Endothelial cell (in vitro differentiated cells): Measurements from ENCODE around the gene PLCB1. TPM values are rescaled to one million over a fixed set of nuclear protein-coding genes. Genes with fewer than 3 reads are reported as not detected.
"Not testable (repeated sequence)": the region's sequence is repeated elsewhere in the genome, so short reads cannot be mapped to it uniquely, and the experiment has no call there.

ENCODE experiments used
- DNase-seq: peaks from one replicate; pipeline ENCODE4 v3.0.0; 2021; ENCODE audit warnings: low spot score
- H3K27ac Mint-ChIP-seq: one replicate; pipeline ENCODE4 v1.8.0; 2021; ENCODE audit warnings: mixed read lengths, inconsistent platforms; ENCODE audit not compliant: unreplicated experiment
- H3K27me3 Mint-ChIP-seq: one replicate; pipeline ENCODE4 v1.8.0; 2021; ENCODE audit warnings: mild to moderate bottlenecking, moderate library complexity, mixed read lengths, inconsistent platforms; ENCODE audit not compliant: unreplicated experiment
- H3K36me3 Mint-ChIP-seq: one replicate; pipeline ENCODE4 v1.8.0; 2021; ENCODE audit warnings: mild to moderate bottlenecking, low read depth, mixed read lengths, inconsistent platforms; ENCODE audit not compliant: unreplicated experiment
- H3K4me1 Mint-ChIP-seq: one replicate; pipeline ENCODE4 v1.8.0; 2021; ENCODE audit warnings: mild to moderate bottlenecking, mixed read lengths, inconsistent platforms; ENCODE audit not compliant: unreplicated experiment
- H3K4me3 Mint-ChIP-seq: one replicate; pipeline ENCODE4 v1.8.0; 2021; ENCODE audit warnings: mild to moderate bottlenecking, mixed read lengths, inconsistent platforms; ENCODE audit not compliant: unreplicated experiment
- H3K9me3 Mint-ChIP-seq: one replicate; pipeline ENCODE4 v1.8.0; 2021; ENCODE audit warnings: mixed read lengths, inconsistent platforms; ENCODE audit not compliant: unreplicated experiment
- CTCF ChIP-seq: fragments of 200-600 bp; sonication (generic); IDR thresholded peaks from one replicate; pipeline ENCODE4 v1.5.0; 2021; ENCODE audit warnings: antibody characterized with exemption; ENCODE audit not compliant: unreplicated experiment
- total RNA-seq: library from RNA; stranded (reverse); fragmentation: NEBNext Ultra II Directional; extraction: Animal tissue kit (Norgen Biotek cat#: 25700); gene quantifications from one replicate; pipeline ENCODE4 v1.2.1, GENCODE V29; 2021; ENCODE audit not compliant: unreplicated experiment

Gene PLCB1
- total RNA-seq, 1 donor from 2014 or later, result 8.1 TPM

DNA sequence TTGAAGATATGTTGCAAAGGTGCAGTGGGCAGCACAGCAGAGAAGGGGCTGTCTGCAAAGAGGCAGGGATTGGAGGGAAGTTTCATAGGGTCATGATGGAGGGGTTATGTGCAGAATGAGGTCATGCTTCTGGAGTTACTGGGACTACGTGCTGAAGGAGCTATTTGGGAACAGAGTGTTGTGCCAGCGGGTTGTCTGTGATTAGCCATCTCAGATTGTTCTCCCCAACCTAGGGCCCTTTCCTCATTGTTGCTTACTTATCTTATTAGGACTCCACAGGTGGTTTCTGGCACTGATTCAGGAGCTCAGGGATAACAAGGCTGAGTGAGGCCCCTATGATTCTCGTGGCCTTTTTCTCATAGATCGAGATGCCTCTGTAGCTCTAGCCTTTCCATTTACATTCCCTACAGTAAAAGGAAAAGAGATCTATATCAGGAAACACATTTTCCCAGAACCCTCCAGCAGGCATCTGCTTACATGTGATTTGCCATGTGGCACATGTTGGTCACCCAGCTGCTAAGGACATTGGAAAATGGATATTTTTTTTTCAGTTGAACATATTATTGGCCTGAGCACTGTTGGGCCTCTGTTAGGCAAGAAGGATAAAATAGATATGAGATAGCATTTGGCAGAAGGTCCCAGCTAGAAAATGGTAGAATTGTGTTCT lies 507.2 kb downstream of the PLCB1 start:
- Mint-ChIP-seq H3K4me1 (peaks cover 12% of the 10 kb centered on the region), H3K9me3 (no peaks in the 10 kb centered on the region), H3K27ac (no peak overlapping the region), H3K27me3 (peaks cover 2% of the 10 kb centered on the region), H3K4me3 (no peak overlapping the region), H3K36me3 (no peaks in the 10 kb centered on the region)
- TF ChIP-seq CTCF, result no peak
- DNase-seq, result no peak

- H3K36me3 Mint-ChIP-seq, result no peaks in the 10 kb centered on the region
- H3K4me1 Mint-ChIP-seq, result peaks cover 1% of the 10 kb centered on the region
- H3K27me3 Mint-ChIP-seq, result no peaks in the 10 kb centered on the region
- no peaks in the 10 kb centered on the region for H3K9me3 Mint-ChIP-seq
- no peak for TF ChIP-seq CTCF
- no peak overlapping the region for H3K27ac Mint-ChIP-seq
- no peak overlapping the region for H3K4me3 Mint-ChIP-seq
- DNase-seq, result no peak
Observed at GRCh38 chr20:8640461-8640860, 508.4 kb downstream of the PLCB1 start.

DNA sequence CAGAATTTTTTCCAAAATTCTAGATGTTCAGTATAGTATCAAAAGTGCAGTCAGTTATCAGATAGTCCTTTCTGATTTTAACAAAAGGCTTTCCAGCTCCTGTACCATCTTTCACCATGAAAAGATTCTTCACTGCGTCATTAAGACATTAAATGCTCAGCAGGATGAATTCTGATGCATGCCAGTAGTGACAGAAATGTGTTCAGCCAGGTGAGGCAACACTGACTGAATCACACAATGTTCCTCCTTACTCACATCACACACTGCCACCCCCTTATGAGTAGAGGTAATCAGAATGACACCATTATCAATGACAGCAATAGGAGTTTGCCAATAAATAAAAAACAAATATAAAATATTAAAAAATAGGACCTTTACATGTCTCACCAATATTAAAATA lies 510.2 kb downstream of the PLCB1 start:
- Mint-ChIP-seq H3K36me3 (no peaks in the 10 kb centered on the region), H3K9me3 (no peaks in the 10 kb centered on the region), H3K4me1 (peaks cover 7% of the 10 kb centered on the region), H3K27ac (no peak overlapping the region), H3K27me3 (peaks cover 1% of the 10 kb centered on the region), H3K4me3 (no peak overlapping the region)
- TF ChIP-seq CTCF, result no peak
- DNase-seq, result no peak

DNA sequence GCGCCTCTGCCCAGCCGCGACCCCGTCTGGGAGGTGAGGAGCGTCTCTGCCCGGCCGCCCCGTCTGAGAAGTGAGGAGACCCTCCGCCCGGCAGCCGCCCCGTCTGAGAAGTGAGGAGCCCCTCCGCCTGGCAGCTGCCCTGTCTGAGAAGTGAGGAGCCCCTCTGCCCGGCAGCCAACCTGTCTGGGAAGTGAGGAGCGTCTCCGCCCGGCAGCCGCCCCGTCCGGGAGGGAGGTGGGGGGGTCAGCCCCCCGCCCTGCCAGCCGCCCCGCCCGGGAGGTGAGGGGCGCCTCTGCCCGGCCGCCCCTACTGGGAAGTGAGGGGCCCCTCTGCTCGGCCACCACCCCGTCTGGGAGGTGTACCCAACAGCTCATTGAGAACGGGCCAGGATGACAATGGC lies 512.4 kb downstream of the PLCB1 start:
- not testable (repeated sequence) for H3K27me3 Mint-ChIP-seq, H3K9me3 Mint-ChIP-seq, H3K4me3 Mint-ChIP-seq, H3K36me3 Mint-ChIP-seq, DNase-seq, H3K27ac Mint-ChIP-seq
- H3K4me1 Mint-ChIP-seq, result peaks cover 18% of the 10 kb centered on the region

DNA sequence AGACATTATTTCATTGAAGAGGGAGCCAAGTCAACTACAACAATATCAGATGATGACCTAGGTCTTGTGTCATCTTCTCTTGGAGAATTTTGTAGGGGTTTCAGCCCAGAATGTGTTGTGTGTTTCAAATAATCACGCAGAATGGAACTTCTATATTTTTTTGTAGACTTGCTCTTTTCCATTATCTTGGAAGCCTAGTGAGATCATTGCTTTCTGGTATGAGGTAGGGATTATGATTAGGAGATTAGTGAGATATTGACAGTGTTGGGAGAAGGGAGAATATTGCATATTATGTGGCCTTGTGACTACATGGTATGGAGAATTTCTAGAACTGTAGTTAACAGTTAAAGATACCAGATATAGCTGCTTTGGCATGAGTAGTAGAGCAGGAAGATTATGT lies 513.3 kb downstream of the PLCB1 start:
- Mint-ChIP-seq H3K9me3 (no peaks in the 10 kb centered on the region), H3K4me3 (no peak overlapping the region), H3K4me1 (peaks cover 18% of the 10 kb centered on the region), H3K36me3 (peaks cover 7% of the 10 kb centered on the region), H3K27me3 (peaks cover 1% of the 10 kb centered on the region), H3K27ac (no peak overlapping the region)
- DNase-seq, result no peak
- TF ChIP-seq CTCF, result no peak
